ENCODE results near the gene COL11A2. TPM values are rescaled to one million over a fixed set of nuclear protein-coding genes. Genes with fewer than 3 reads are reported as not detected.

COL11A2 gene
- total and polyA plus RNA-seq, 2 of the 13 experiments (the other 11 are each of a cell fraction or from before 2014, with no cell fraction given) = 0.55 TPM

MicroRNA genes within 50 kb of the gene (microRNA counts, 767-probe panel; counts per million panel counts)
- microRNA hsa-miR-219-1-3p (not detected), microRNA hsa-miR-219-5p (not detected)

Small RNA genes within 50 kb of the gene (microRNA-seq; reads per million reads assigned to microRNA genes)
- 5.4 reads per million, percentile 34 among the genes with 10 or more reads in this experiment for gene MIR219A1

Small RNA genes within 50 kb of the gene (small RNA-seq; reads per million reads assigned to genes)
- gene MIR219A1 (ENCODE audit: insufficient read depth in 2 of 3, insufficient read length in 3 of 3, low read depth in 2 of 3, low replicate concordance in 1 of 3) (0 to 7.7 (median 3.9) reads per million in 3 experiments), gene RNY4P10 (ENCODE audit: insufficient read depth in 2 of 3, insufficient read length in 3 of 3, low read depth in 2 of 3, low replicate concordance in 1 of 3) (0 reads per million in 3 experiments)

Other genes starting within 250 kb of the COL11A2 start
- gene HLA-DMA, start 239.4 kb downstream of the COL11A2 start, total RNA-seq (2016; rRNA removed; fragmentation: Illumina TruSeq; extraction: Trizol) = 0.71 and 1.3 TPM in 2 replicates
- 0.70 and 1.7 TPM in 2 replicates for gene HLA-DMA, start 239.4 kb downstream of the COL11A2 start, polyA plus RNA-seq (2011; rRNA removed)
- gene BRD2, start 223.9 kb downstream of the COL11A2 start, total RNA-seq (2016; rRNA removed; fragmentation: Illumina TruSeq; extraction: Trizol) = 71.5 and 143 TPM in 2 replicates
- gene BRD2, start 223.9 kb downstream of the COL11A2 start, polyA plus RNA-seq (2011; rRNA removed) = 194 and 202 TPM in 2 replicates
- 0.07 and 0.09 TPM in 2 replicates for gene HLA-DOA, start 182.9 kb downstream of the COL11A2 start, total RNA-seq (2016; rRNA removed; fragmentation: Illumina TruSeq; extraction: Trizol)
- 0.03 TPM in 1 of 2 replicates, not detected in the other for gene HLA-DOA, start 182.9 kb downstream of the COL11A2 start, polyA plus RNA-seq (2011; rRNA removed)
- not detected in 2 replicates for gene HLA-DPA1, start 118.8 kb downstream of the COL11A2 start, total RNA-seq (2016; rRNA removed; fragmentation: Illumina TruSeq; extraction: Trizol)
- not detected in 2 replicates for gene HLA-DPA1, start 118.8 kb downstream of the COL11A2 start, polyA plus RNA-seq (2011; rRNA removed)
- not detected in 2 replicates for gene HLA-DPB1, start 116.5 kb downstream of the COL11A2 start, total RNA-seq (2016; rRNA removed; fragmentation: Illumina TruSeq; extraction: Trizol)
- gene HLA-DPB1, start 116.5 kb downstream of the COL11A2 start, polyA plus RNA-seq (2011; rRNA removed) = not detected in 2 replicates
- gene RXRB, start 8.2 kb upstream of the COL11A2 start, total RNA-seq (2016; rRNA removed; fragmentation: Illumina TruSeq; extraction: Trizol) = 21.2 and 26.7 TPM in 2 replicates
- 55.7 and 62.8 TPM in 2 replicates for gene RXRB, start 8.2 kb upstream of the COL11A2 start, polyA plus RNA-seq (2011; rRNA removed)
- gene SLC39A7, start 8.4 kb upstream of the COL11A2 start, total RNA-seq (2016; rRNA removed; fragmentation: Illumina TruSeq; extraction: Trizol) = 127 and 229 TPM in 2 replicates
- 142 and 181 TPM in 2 replicates for gene SLC39A7, start 8.4 kb upstream of the COL11A2 start, polyA plus RNA-seq (2011; rRNA removed)
- gene HSD17B8, start 12.2 kb upstream of the COL11A2 start, total RNA-seq (2016; rRNA removed; fragmentation: Illumina TruSeq; extraction: Trizol) = 12.6 and 13.5 TPM in 2 replicates
- gene HSD17B8, start 12.2 kb upstream of the COL11A2 start, polyA plus RNA-seq (2011; rRNA removed) = 20.1 and 21.6 TPM in 2 replicates
- gene RING1, start 16.0 kb upstream of the COL11A2 start, total RNA-seq (2016; rRNA removed; fragmentation: Illumina TruSeq; extraction: Trizol) = 19.8 and 23.9 TPM in 2 replicates
- gene RING1, start 16.0 kb upstream of the COL11A2 start, polyA plus RNA-seq (2011; rRNA removed) = 33.6 and 42.9 TPM in 2 replicates
- 40.2 and 48.9 TPM in 2 replicates for gene VPS52, start 79.4 kb upstream of the COL11A2 start, total RNA-seq (2016; rRNA removed; fragmentation: Illumina TruSeq; extraction: Trizol)
- 85.5 and 87.0 TPM in 2 replicates for gene VPS52, start 79.4 kb upstream of the COL11A2 start, polyA plus RNA-seq (2011; rRNA removed)
- gene RPS18, start 79.6 kb upstream of the COL11A2 start, total RNA-seq (2016; rRNA removed; fragmentation: Illumina TruSeq; extraction: Trizol) = 3,896 and 4,448 TPM in 2 replicates
- gene RPS18, start 79.6 kb upstream of the COL11A2 start, polyA plus RNA-seq (2011; rRNA removed) = 5,415 and 5,806 TPM in 2 replicates
- gene B3GALT4, start 84.7 kb upstream of the COL11A2 start, total RNA-seq (2016; rRNA removed; fragmentation: Illumina TruSeq; extraction: Trizol) = 0.27 TPM in 1 of 2 replicates, not detected in the other
- 0.04 TPM in 1 of 2 replicates, not detected in the other for gene B3GALT4, start 84.7 kb upstream of the COL11A2 start, polyA plus RNA-seq (2011; rRNA removed)
- 99.9 and 105 TPM in 2 replicates for gene WDR46, start 96.8 kb upstream of the COL11A2 start, total RNA-seq (2016; rRNA removed; fragmentation: Illumina TruSeq; extraction: Trizol)
- 47.4 and 54.6 TPM in 2 replicates for gene WDR46, start 96.8 kb upstream of the COL11A2 start, polyA plus RNA-seq (2011; rRNA removed)
- gene PFDN6, start 97.1 kb upstream of the COL11A2 start, total RNA-seq (2016; rRNA removed; fragmentation: Illumina TruSeq; extraction: Trizol) = 87.0 and 118 TPM in 2 replicates
- gene PFDN6, start 97.1 kb upstream of the COL11A2 start, polyA plus RNA-seq (2011; rRNA removed) = 75.5 and 92.2 TPM in 2 replicates
- 16.5 and 22.9 TPM in 2 replicates for gene RGL2, start 106.5 kb upstream of the COL11A2 start, total RNA-seq (2016; rRNA removed; fragmentation: Illumina TruSeq; extraction: Trizol)
- 47.4 and 55.8 TPM in 2 replicates for gene RGL2, start 106.5 kb upstream of the COL11A2 start, polyA plus RNA-seq (2011; rRNA removed)
- gene TAPBP, start 121.6 kb upstream of the COL11A2 start, total RNA-seq (2016; rRNA removed; fragmentation: Illumina TruSeq; extraction: Trizol) = 16.4 and 32.3 TPM in 2 replicates
- 27.4 and 34.1 TPM in 2 replicates for gene TAPBP, start 121.6 kb upstream of the COL11A2 start, polyA plus RNA-seq (2011; rRNA removed)
- gene ZBTB22, start 125.3 kb upstream of the COL11A2 start, total RNA-seq (2016; rRNA removed; fragmentation: Illumina TruSeq; extraction: Trizol) = 6.6 and 8.0 TPM in 2 replicates
- 10.6 and 13.4 TPM in 2 replicates for gene ZBTB22, start 125.3 kb upstream of the COL11A2 start, polyA plus RNA-seq (2011; rRNA removed)
- 48.9 and 49.4 TPM in 2 replicates for gene DAXX, start 130.5 kb upstream of the COL11A2 start, total RNA-seq (2016; rRNA removed; fragmentation: Illumina TruSeq; extraction: Trizol)
- 21.5 and 21.8 TPM in 2 replicates for gene DAXX, start 130.5 kb upstream of the COL11A2 start, polyA plus RNA-seq (2011; rRNA removed)
- 45.5 and 47.6 TPM in 2 replicates for gene KIFC1, start 199.4 kb upstream of the COL11A2 start, total RNA-seq (2016; rRNA removed; fragmentation: Illumina TruSeq; extraction: Trizol)
- 20.4 and 25.0 TPM in 2 replicates for gene KIFC1, start 199.4 kb upstream of the COL11A2 start, polyA plus RNA-seq (2011; rRNA removed)
- gene PHF1, start 218.5 kb upstream of the COL11A2 start, total RNA-seq (2016; rRNA removed; fragmentation: Illumina TruSeq; extraction: Trizol) = 14.3 and 25.4 TPM in 2 replicates
- 61.9 and 77.2 TPM in 2 replicates for gene PHF1, start 218.5 kb upstream of the COL11A2 start, polyA plus RNA-seq (2011; rRNA removed)
- 106 and 180 TPM in 2 replicates for gene CUTA, start 225.6 kb upstream of the COL11A2 start, total RNA-seq (2016; rRNA removed; fragmentation: Illumina TruSeq; extraction: Trizol)
- gene CUTA, start 225.6 kb upstream of the COL11A2 start, polyA plus RNA-seq (2011; rRNA removed) = 169 and 170 TPM in 2 replicates
- gene SYNGAP1, start 227.6 kb upstream of the COL11A2 start, total RNA-seq (2016; rRNA removed; fragmentation: Illumina TruSeq; extraction: Trizol) = 0.41 and 0.75 TPM in 2 replicates
- 1.1 and 1.9 TPM in 2 replicates for gene SYNGAP1, start 227.6 kb upstream of the COL11A2 start, polyA plus RNA-seq (2011; rRNA removed)